Measurements from ENCODE around the gene POU3F2.

Gene POU3F2

DNA sequence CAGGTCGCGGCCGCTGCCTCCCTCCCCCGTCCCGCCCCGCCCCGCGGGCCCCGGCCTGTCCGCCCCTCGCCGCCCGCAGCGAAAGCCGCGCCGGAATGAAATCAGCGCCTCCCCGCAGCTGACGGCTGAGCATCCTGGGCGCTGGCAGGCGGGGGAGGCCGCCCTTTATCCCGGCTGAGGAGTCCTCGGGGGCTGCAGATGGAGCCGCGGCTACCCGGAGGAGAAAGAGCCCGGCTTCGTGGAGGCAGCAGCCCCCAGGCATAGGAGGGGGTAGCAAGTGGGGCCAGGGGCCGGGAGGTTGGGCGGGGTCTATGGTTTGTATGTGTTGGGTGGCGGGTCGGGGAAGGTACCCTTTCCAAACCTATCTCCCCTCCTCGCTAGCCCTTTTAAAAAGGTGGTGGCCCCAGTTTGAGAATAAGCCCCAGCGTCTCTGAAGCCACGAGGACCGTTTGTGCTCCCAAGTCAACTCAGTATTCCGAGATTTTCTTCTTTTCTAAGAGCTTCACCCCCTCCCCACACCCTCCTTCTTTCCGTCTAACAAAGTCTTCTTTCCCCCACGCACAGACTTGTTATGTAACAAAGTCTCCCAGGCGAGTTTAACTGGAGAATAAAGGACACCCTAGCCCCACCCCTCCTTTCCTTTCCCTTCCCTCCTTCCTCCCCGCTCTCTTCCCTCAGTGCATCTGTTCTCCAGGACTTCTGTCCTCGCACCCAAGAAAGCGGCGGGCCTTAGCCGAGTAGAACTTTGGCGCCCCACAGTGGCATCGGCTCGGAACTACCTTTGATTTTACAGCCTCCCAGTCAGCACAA is 11.0 kb downstream of the POU3F2 start:
- TF ChIP-seq, protein P1, sequence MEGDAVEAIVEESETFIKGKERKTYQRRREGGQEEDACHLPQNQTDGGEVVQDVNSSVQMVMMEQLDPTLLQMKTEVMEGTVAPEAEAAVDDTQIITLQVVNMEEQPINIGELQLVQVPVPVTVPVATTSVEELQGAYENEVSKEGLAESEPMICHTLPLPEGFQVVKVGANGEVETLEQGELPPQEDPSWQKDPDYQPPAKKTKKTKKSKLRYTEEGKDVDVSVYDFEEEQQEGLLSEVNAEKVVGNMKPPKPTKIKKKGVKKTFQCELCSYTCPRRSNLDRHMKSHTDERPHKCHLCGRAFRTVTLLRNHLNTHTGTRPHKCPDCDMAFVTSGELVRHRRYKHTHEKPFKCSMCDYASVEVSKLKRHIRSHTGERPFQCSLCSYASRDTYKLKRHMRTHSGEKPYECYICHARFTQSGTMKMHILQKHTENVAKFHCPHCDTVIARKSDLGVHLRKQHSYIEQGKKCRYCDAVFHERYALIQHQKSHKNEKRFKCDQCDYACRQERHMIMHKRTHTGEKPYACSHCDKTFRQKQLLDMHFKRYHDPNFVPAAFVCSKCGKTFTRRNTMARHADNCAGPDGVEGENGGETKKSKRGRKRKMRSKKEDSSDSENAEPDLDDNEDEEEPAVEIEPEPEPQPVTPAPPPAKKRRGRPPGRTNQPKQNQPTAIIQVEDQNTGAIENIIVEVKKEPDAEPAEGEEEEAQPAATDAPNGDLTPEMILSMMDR (conservative IDR thresholded peaks at IDR 0.05), result peak; percentile 91
- TF ChIP-seq ZFX (IDR thresholded peaks at IDR 0.05), result no peak
- no peak overlapping the region for H3K27ac ChIP-seq

GRCh38 chr6:98846021-98846380 is 11.6 kb downstream of the POU3F2 start:
- TF ChIP-seq, protein P1 (conservative IDR thresholded peaks at IDR 0.05), result peak; percentile 64
- TF ChIP-seq ZFX (IDR thresholded peaks at IDR 0.05), result no peak

DNA sequence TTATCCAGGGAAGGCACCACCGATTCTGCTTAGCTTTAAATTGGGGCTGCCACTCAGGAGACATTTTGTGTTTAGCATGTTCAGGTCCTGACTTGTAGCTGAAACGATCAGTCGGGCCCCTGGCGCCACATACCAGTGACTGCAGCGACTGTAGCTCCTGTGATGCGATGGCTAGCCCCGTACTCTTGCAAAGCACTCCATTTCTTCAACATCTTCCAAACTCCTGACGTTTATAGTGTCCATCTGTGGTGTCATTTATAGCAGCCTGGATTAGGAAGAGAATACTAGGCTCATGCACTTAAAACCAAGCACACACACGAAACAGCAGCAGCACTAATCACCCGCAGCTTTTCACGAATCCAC is 13.0 kb downstream of the POU3F2 start:
- TF ChIP-seq, protein P1 (conservative IDR thresholded peaks at IDR 0.05), result no peak
- no peak for TF ChIP-seq ZFX (IDR thresholded peaks at IDR 0.05)
- H3K27ac ChIP-seq, result no peak overlapping the region

More at GRCh38 chr6:98846021-98846380, 11.6 kb downstream of the POU3F2 start:
- H3K27ac ChIP-seq, result no peak overlapping the region

DNA sequence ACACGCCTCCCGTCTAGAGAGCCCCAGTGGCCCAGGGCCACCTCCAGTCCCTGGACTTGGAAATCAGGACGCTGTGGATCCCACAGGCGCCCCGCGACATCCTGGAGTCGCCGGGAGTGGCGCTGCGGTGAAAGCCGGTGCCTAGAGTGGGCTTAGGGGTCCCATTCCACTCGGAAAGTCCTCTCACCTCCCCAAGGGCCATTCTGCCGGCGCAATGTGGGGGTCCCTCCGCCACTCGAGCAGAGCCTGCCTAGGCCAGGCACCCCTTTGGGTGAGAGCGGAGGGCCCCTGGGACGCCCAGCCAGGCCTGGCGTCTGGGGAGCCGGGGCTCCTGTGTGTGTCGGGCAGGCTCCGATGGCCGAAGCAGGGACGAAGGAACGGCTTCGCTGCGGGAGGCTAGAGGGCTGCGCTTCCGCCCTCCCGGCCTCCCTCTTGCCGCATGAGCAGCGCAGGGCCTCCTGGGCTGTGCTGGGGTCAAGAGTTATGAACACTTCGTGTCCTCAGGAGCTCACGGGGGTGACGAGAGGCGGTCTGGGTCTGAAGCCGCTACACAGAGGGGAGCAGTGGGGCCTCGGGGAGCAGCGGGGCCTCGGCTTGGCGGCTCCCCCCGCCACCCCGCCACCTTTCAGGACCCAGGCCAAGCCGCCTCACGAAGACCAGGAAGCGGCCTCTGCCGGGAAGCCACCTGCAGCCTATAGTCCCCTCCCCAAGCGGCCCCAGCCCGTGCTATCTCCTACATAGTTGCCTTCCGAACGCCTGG is 13.6 kb downstream of the POU3F2 start:
- TF ChIP-seq ZFX (IDR thresholded peaks at IDR 0.05), result no peak
- TF ChIP-seq, protein P1 (conservative IDR thresholded peaks at IDR 0.05), result no peak
- no peak overlapping the region for H3K27ac ChIP-seq

DNA sequence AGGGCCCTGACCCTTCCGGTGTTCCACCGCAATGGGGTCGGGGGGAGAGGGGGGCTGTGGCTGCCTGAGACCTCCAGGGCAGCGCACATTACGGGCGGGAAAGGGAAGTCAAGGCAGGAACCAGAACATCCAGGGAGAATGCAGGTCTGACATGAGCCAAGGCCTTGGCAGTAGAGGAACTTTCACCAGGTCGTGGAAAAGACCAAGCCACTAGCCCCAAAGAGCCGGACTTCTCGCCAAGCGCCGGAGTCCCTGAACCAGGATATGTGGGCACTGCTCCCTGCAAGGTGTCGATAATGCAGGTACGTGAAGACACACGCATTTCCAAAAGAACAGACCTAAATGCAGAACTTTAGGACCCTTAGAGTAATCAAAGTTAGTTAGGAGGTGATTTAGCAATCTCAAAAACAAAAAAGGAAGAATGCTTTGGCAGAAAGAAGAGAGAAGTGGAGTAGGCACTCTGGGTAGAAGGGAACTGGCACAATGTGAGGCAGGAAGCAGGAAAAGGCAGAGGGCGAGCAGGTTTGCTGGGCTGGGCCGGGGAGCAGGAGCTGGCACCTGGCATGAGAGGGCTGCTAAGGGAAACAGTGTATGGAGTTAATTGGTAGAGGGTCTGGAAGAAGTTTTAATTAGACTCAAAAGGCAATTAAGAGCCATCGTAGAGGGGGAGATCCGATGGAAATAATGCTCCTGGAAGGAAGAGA is 14.3 kb downstream of the POU3F2 start:
- no peak overlapping the region for H3K27ac ChIP-seq
- no peak for TF ChIP-seq ZFX (IDR thresholded peaks at IDR 0.05)
- TF ChIP-seq, protein P1 (conservative IDR thresholded peaks at IDR 0.05), result no peak

DNA sequence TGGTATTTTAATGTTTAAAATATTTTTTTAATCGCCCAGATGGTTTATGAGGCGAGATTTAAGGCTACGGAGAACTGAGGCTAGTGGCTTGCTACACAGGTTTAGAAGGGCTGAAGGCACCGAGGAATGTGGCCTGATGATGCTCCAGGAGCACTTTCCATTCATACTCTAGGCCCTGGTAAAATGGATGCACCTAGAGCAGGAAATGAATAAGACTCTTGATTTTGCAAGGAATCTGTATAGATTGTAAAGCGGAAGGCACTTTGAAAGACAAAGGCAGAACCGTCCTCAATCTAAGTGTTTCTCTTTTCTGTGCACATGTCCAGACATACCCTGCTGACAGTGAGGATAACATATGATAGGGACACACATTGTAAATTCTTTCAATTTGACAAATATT is 30.1 kb downstream of the POU3F2 start:
- H3K27ac ChIP-seq, result no peak overlapping the region
- no peak for TF ChIP-seq ZFX (IDR thresholded peaks at IDR 0.05)
- TF ChIP-seq, protein P1 (conservative IDR thresholded peaks at IDR 0.05), result no peak

GRCh38 chr6:98871057-98871456 is 36.7 kb downstream of the POU3F2 start:
- TF ChIP-seq ZFX (IDR thresholded peaks at IDR 0.05), result no peak
- TF ChIP-seq, protein P1 (conservative IDR thresholded peaks at IDR 0.05), result no peak
- peak overlapping the region; percentile 65 for H3K27ac ChIP-seq
